Left renal cortex interstitium (tissue), 4 donors: ENCODE data around the gene PLAGL2. TPM values are rescaled to one million over a fixed set of nuclear protein-coding genes. Genes with fewer than 3 reads are reported as not detected.
A peak's percentile ranks its signal among the peaks of the same experiment; 100 is the strongest.
"Not testable (repeated sequence)": the region's sequence is repeated elsewhere in the genome, so short reads cannot be mapped to it uniquely, and the experiment has no call there.

ENCODE experiments used
- DNase-seq, 4 donors: peaks; one replicate each; pipeline ENCODE4 v3.0.0-alpha.2; 2013; ENCODE audit warnings: low read depth in 4 of 4, low spot score in 2 of 4, missing footprints in 1 of 4
- polyA plus RNA-seq, 4 donors: library from polyadenylated mRNA; unstranded; fragments of 120-200 nt; gene quantifications; one replicate each; pipeline ENCODE4 v1.2.1, GENCODE V29; 2013; ENCODE audit not compliant: insufficient read length in 4 of 4

The PLAGL2 gene
- polyA plus RNA-seq = 10 to 100 TPM; 18.0 to 24.2 (median 19.3) TPM

DNA sequence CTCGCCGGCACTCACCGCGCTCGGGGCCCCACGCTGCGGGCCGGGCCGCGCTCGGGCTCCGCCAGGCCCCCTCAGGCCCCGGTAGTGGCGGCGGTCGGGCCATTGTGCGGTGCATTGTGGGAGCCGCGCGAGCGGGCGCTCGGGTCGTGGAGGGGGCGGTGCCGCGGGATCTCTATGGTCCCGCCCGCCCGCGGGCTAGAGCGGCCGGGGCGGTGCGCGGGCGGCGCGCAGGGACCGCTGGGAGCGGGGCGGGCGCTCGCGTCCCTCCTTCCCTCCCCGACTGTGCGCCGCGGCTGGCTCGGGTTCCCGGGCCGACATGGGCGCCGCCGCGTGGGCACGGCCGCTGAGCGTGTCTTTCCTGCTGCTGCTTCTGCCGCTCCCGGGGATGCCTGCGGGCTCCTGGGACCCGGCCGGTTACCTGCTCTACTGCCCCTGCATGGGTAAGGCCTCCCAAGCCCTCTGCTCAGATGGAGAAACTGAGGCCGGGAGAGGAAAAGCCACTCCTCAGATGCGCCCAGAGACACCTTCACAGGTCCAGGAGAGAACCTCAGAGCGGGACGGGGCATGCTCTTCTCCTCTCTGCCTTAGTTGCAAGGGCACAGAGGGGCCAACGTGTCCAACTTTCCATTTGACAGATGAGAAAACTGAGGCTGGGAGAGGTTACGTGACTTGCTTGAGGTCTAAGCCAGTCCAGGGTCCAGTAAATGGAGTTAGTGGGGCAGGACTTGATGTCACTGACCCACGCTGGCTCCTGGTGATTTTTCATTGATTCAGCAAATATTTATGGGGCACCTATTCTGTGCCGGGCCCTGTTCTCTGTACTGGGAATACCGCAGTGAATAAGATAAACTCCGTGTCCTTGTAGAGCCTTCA, at the start of gene PLAGL2, which contains the start of gene POFUT1:
Gene PLAGL2, minus strand, starts transcription at position 118 of the 873 bp plus-strand sequence. CDS start 5,565 bp downstream, outside the sequence.
Gene POFUT1, plus strand, starts transcription at position 255 of the 873 bp plus-strand sequence. Its CDS starts 62 bp downstream, at position 317.
- DNase-seq = peak in 3 of 4 donors; percentile 70 to 81 (median 78)

DNA sequence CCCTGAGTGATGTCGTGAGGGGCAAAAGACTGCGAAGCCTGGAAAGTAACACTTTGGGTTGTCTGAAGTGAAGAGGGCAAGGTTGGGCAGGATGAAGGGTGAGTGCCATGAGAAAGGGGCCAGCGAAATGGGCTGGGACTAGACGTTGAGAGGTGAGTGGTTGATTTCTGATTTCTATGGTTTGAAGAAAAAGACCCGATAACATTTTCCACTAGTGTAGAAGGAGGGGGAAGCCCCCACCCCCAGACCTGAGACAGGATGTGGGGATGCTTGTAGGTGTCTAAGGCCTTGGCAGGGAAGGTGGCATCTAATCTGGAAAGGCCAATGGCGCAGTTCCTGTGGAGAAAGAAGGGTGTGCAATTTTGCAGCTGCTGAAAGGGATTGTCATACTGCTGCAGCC, 44.6 kb upstream of the PLAGL2 start:
- no peak for DNase-seq

GRCh38 chr20:32251470-32251869, 43.9 kb upstream of the PLAGL2 start:
- DNase-seq = no peak

- DNase-seq = no peak
Measured at GRCh38 chr20:32249030-32249738, 41.6 kb upstream of the PLAGL2 start.

- no peak for DNase-seq
Measured at GRCh38 chr20:32248043-32248442, 40.5 kb upstream of the PLAGL2 start.

DNA sequence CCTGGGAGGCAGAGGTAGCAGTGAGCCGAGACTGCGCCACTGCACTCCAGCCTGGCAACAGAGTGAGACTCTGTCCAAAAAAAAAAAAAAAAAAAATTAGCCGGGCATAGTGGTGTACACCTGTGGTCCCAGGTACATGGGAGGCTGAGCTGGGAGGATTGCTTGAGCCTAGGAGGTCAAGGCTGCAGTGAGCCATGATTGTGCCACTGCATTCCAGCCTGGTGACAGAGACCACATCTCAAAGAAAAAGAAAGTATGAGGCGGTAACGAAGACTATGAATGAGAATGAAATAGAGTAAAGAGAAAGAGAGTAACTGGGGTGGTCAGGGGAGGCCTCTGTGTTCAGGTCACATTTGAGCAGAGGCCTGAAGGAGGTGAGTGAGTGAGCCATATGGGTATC, 38.7 kb upstream of the PLAGL2 start:
- not testable (repeated sequence) for DNase-seq

DNA sequence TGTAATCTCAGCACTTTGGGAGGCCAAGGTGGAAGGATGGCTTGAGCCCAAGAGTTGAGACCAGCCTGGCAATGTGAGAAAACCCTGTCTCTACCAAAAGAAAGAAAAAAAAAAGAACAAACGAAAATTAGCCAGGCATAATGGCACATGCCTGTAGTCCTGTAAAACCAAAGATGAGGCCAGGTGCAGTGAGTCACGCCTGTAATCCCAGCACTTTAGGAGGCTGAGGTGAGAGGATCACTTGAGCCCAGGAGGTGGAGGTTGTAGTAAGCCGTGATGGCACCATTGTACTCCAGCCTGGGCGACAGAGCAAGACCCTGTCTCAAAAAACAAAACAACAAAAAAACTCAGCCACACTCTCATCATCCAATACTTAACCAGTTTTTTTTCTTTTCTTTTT, 37.4 kb upstream of the PLAGL2 start:
- no peak for DNase-seq

- no peak for DNase-seq
Measured at GRCh38 chr20:32244150-32244823, 36.7 kb upstream of the PLAGL2 start.

DNA sequence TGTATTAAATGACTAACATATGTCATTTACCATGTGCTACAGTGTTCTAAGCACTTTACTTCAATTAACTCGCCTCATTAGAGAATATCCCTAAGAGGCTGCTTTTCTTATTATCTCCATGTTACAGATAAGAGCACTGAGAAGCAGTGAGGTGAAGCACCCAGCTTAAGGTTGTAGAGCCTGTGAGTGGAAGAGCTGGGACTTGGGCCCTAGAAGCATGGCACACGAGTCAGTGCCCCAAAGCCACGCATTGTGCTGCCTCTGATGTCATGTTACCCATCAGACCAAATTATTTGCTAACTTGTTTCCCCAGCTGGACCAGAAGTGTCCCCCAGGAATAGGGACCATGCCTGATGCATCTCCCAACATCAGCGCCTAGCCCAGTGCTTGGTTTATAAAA, 34.3 kb upstream of the PLAGL2 start:
- no peak for DNase-seq

- no peak for DNase-seq
Measured at GRCh38 chr20:32240205-32240604, 32.7 kb upstream of the PLAGL2 start.

DNA sequence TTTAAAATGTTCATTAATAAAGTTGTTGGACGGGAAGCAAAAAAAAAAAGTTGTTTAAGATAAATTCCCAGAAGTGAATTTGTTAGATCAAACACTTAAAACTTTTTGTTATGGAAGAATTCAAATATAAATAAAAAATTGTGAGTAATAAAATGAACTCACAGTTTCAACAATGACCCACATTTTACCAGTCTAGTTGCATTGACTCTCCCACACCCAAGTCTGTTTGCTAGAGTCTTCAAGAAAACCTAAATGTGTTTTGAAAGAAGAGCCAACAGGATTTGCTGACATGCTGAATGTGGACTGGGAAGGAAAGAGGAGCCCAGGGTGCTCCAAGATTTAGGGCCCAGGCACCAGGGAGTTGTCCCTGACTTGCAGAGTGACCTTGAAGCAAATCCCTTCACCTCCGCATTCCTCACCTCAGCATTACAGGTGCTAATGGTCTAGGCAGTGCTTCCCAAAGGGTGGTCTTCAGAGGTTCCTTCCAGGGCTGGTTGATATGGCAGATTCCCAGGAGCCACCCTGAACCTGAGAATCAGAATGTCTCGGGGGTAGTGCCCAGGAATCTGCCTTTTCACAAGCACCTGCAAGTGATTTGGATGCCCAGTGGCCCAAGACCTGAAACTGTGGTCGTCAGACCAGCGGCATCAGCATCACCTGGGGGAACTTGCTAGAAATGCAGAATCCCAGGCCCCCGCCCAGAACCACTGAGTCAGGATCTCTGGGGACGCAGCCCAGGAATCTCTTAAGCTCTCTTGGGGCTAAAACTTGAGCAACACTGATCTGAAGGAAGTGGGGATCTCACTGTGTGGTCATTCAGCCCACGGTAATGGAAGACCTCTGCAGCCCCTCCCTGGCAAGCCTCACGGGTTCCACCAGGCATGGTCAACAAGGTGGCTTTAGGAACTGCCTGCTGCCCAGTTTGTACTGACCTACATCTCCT, 31.2 kb upstream of the PLAGL2 start:
- no peak for DNase-seq

DNA sequence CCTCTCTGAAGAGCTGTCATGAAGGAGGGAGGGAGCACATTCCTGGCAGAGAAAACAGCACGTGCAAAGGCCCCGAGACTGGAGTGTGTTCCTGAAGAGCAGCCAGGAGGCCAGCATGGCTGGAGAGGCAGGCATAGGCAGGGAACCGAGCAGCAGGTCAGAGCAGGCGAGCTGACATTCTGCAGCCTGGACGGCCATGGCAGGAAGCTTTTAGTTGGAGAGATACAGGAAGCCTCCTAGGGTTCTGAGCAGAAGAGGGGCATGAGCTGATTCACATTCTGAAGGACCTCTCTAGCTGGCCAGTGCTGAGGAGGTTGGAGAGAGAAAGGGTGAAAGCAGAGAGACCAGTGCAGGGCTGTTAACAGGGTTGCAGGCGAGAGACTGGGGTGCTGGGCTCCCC, 29.9 kb upstream of the PLAGL2 start:
- DNase-seq = no peak

- no peak for DNase-seq
Measured at GRCh38 chr20:32236819-32237218, 29.3 kb upstream of the PLAGL2 start.

- no peak for DNase-seq
Measured at GRCh38 chr20:32236048-32236533, 28.5 kb upstream of the PLAGL2 start.

DNA sequence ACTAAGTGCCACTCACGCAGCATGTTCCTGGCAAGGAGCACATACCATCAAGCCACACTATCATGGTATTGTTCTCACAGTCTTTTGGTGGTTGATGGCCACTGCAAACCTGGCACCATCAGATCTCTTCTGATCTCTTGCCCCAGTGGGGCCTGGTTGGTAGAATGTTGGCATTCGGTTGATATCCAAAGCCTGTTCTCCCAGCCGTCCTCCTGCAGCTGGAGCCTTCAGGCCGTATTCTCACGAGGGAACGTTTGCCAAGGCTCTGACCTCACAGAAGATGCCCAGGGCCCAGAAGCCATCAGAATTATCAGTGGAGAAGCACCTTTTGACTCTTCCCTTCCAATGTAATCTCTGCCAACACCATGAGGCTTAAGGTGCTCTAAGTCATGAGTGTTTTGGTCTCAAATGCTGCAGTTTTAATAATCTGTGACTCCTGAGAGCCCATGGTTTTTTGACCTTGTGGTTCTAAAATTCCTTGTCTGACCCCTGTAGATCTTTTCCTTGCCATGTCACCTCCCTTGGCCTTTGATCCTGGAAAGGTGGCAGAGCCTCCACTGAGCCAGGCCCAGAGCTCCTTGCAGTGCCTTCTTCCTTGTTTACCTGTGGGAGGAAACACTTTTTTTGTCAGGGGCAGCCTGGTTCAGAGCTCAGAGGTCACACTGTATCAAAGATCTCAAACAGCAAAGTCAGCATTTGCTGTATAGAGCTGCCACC, 27.9 kb upstream of the PLAGL2 start:
- no peak for DNase-seq

DNA sequence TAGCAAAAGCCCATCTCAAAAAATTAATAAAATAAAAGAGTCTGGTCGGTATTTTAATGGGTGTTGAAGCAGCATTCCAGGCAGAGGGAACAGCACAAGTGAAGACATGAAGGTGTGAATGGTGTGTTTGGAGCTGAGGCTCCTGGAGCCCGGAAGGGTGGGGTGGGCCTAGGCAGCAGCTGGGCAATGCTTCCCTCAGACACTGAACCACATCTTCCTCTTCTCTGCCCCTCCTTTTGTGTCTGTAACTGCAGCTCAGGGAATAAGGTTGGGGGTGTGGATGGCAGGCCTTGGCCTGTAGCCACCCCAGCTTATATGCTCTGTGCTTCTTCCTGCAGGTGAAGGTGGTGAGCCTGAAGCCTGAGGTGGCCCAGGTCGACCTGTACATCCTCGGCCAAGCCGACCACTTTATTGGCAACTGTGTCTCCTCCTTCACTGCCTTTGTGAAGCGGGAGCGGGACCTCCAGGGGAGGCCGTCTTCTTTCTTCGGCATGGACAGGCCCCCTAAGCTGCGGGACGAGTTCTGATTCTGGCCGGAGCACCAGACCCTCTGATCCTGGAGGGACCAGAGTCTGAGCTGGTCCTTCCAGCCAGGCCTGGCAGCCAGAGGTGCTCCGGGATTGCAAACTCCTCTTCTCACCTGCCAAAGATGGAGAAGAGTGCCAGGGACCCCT, 26.7 kb upstream of the PLAGL2 start:
- DNase-seq = no peak

DNA sequence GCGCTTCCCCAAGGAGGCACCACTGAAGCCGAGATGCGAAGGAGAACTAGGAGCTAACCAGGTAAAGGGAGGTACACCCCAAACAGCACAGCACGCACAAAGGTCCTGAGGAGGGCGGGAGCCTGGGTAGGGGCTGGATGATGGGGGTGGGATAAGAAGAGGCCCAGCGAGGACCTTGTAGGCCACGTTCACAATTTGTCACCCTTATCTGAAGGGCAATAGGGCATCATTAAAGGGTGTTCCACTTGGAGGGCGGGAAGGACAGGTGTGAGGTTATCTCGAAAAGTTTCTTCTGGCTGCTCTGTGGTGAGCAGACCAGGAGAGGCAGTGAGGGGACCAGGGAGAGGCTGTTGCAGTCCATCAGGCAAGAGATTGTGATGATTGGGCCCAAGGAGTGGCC, 25.7 kb upstream of the PLAGL2 start:
- no peak for DNase-seq

DNA sequence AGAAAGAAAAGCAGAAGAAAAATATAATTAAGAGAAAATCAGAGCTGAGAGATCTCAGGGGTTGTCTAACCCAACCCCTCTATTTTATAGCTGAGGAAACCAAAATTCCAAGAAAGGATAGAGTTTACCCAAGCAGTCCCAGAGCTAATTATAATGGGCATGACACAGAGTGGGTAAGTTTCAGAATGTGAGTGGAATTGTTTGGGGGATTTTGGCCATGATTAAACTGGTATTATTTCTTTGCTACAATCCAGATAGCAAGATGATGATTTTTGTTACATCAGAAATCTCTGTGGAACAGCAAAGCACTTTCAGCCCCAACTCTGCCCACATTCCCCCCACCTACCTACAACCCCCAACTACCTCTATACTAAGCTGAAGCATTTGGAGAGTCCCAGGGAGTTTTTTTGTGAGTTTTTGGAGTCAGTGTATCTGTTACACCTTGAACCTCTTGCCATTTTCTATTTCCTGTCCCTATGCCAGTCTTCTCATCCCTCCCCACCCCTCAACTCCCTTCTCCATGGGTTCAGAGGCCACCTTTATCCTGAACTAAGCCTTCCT, 24.9 kb upstream of the PLAGL2 start:
- no peak for DNase-seq
